SK-N-SH (cell line): ENCODE measurements around the gene INSYN2A. TPM values are rescaled to one million over a fixed set of nuclear protein-coding genes. Genes with fewer than 3 reads are reported as not detected.

Experiments used
- CTCF ChIA-PET: fragments of 300-600, 350-600 bp; formaldehyde crosslinking; extraction: SDS; loops from one replicate; lab custom pipeline; 2021; lab: Yijun Ruan, JAX
- POLR2A ChIA-PET: fragments of 350-600 bp; sonication (Branson Sonifier 250); formaldehyde crosslinking; extraction: SDS; loops from one replicate; lab custom pipeline; 2020; ENCODE audit warnings: antibody characterized with exemption, inconsistent platforms; lab: Yijun Ruan, JAX
- DNase-seq: peaks from one replicate; pipeline ENCODE4 v3.0.0; 2012
- H2AFZ ChIP-seq: fragments of 200-600 bp; sonication (generic); 2 replicates; pipeline ENCODE4 v1.8.1; 2016; ENCODE audit warnings: antibody characterized with exemption, mild to moderate bottlenecking, low read depth
- H3F3A ChIP-seq: fragments of 200-600 bp; sonication (generic); replicated peaks from 2 replicates; pipeline ENCODE3; 2016; ENCODE audit warnings: antibody characterized with exemption, mild to moderate bottlenecking; ENCODE audit not compliant: insufficient read depth
- H3K27ac ChIP-seq, 2 experiments: fragments of 200-500 bp in 1 of 2; fragments of 200-600 bp in 1 of 2; sonication (Bioruptor generic) in 1 of 2; sonication (generic), shearing (Covaris generic) in 1 of 2; 2 replicates each; pipeline versions ENCODE4 v1.5.1 to v1.6.1; 2014 to 2016; ENCODE audit warnings: low read depth in 2 of 2, inconsistent platforms in 1 of 2, low read length in 1 of 2, mild to moderate bottlenecking in 1 of 2, mixed read lengths in 1 of 2
- H3K27me3 ChIP-seq: fragments of 200-600 bp; sonication (generic), shearing (Covaris generic); 2 replicates; pipeline ENCODE4 v1.6.1; 2016; ENCODE audit warnings: mixed run types; ENCODE audit not compliant: insufficient read depth
- H3K36me3 ChIP-seq, 2 experiments: fragments of 200-500 bp in 1 of 2; fragments of 200-600 bp in 1 of 2; sonication (Bioruptor generic) in 1 of 2; sonication (generic) in 1 of 2; replicated peaks in 1 of 2; 2 replicates each; pipeline versions ENCODE3 to v1.5.1; 2014 to 2016; ENCODE audit warnings: low read length in 1 of 2, mild to moderate bottlenecking in 1 of 2; ENCODE audit not compliant: insufficient read depth in 2 of 2, control insufficient read depth in 1 of 2
- H3K4me1 ChIP-seq, 2 experiments: fragments of 200-500 bp in 1 of 2; fragments of 200-600 bp in 1 of 2; sonication (Bioruptor generic) in 1 of 2; sonication (generic), shearing (Covaris generic) in 1 of 2; 2 replicates each; pipeline versions ENCODE4 v1.5.1 to v1.6.1; 2014 to 2016; ENCODE audit warnings: low read depth in 1 of 2, low read length in 1 of 2, mixed run types in 1 of 2; ENCODE audit not compliant: insufficient read depth in 2 of 2, control insufficient read depth in 1 of 2
- H3K4me2 ChIP-seq: fragments of 200-600 bp; sonication (generic), shearing (Covaris generic); 2 replicates; pipeline ENCODE4 v1.6.1; 2017; ENCODE audit warnings: mixed run types
- H3K4me3 ChIP-seq, 2 experiments: fragments of 200-500 bp in 1 of 2; fragments of 200-600 bp in 1 of 2; sonication (Bioruptor generic) in 1 of 2; sonication (generic), shearing (Covaris generic) in 1 of 2; 2 replicates each; pipeline versions ENCODE4 v1.5.1 to v1.8.1; 2014 to 2016; ENCODE audit warnings: low read depth in 2 of 2, inconsistent platforms in 1 of 2, low read length in 1 of 2, mild to moderate bottlenecking in 1 of 2, mixed read lengths in 1 of 2, moderate library complexity in 1 of 2
- H3K79me2 ChIP-seq: fragments of 200-600 bp; sonication (generic); 2 replicates; pipeline ENCODE4 v1.8.1; 2017; ENCODE audit warnings: mild to moderate bottlenecking; ENCODE audit not compliant: insufficient read depth
- H3K9ac ChIP-seq: fragments of 200-600 bp; sonication (generic); 2 replicates; pipeline ENCODE4 v1.6.1; 2017; ENCODE audit warnings: mixed run types
- H3K9me2 ChIP-seq: fragments of 200-600 bp; sonication (generic); 2 replicates; pipeline ENCODE4 v1.6.1; 2017; ENCODE audit warnings: mixed run types
- H3K9me3 ChIP-seq: fragments of 200-600 bp; sonication (generic); 2 replicates; pipeline ENCODE4 v1.6.1; 2017; ENCODE audit warnings: mixed run types, mild to moderate bottlenecking, moderate library complexity
- H4K20me1 ChIP-seq: fragments of 200-600 bp; sonication (generic); 2 replicates; pipeline ENCODE4 v1.6.1; 2017; ENCODE audit warnings: mild to moderate bottlenecking, mixed run types; ENCODE audit not compliant: insufficient read depth
- CHD2 ChIP-seq: fragments of 150-350 bp; IDR thresholded peaks from 2 replicates; pipeline ENCODE4 v1.6.1; 2018; ENCODE audit warnings: low read length; ENCODE audit not compliant: partially characterized antibody
- EP300 ChIP-seq, 2 experiments: IDR thresholded peaks; 2 replicates each; pipeline versions ENCODE4 v1.4.0 to v1.6.1; 2012; ENCODE audit warnings: borderline replicate concordance in 1 of 2, low read depth in 1 of 2, low read length in 1 of 2
- FOXJ3 ChIP-seq: sonication (generic); formaldehyde crosslinking; IDR thresholded peaks from 2 replicates; pipeline ENCODE4 v1.5.1; 2020; ENCODE audit warnings: mild to moderate bottlenecking, missing genetic modification reagents
- FOXM1 ChIP-seq: IDR thresholded peaks from 2 replicates; pipeline ENCODE4 v1.4.0; 2012; ENCODE audit warnings: low read depth, mild to moderate bottlenecking
- GABPA ChIP-seq: IDR thresholded peaks from 2 replicates; pipeline ENCODE4 v1.4.0; 2012; ENCODE audit warnings: low read depth, mild to moderate bottlenecking
- MEF2A ChIP-seq: IDR thresholded peaks from 2 replicates; pipeline ENCODE4 v1.4.0; 2012; ENCODE audit warnings: low read depth, borderline replicate concordance
- NRF1 ChIP-seq: IDR thresholded peaks from 2 replicates; pipeline ENCODE4 v1.6.1; 2012; ENCODE audit warnings: low read depth, mild to moderate bottlenecking, low read length
- RAD21 ChIP-seq: IDR thresholded peaks from 2 replicates; pipeline ENCODE4 v1.6.1; 2012; ENCODE audit warnings: mild to moderate bottlenecking, low read length
- RFX5 ChIP-seq: IDR thresholded peaks from 2 replicates; pipeline ENCODE4 v1.6.1; 2012; ENCODE audit warnings: mild to moderate bottlenecking, improper control_type of control experiment, low read length
- RXRA ChIP-seq: IDR thresholded peaks from 2 replicates; pipeline ENCODE4 v1.4.0; 2012; ENCODE audit warnings: low read depth, mild to moderate bottlenecking, borderline replicate concordance
- SMC3 ChIP-seq: IDR thresholded peaks from 2 replicates; pipeline ENCODE4 v1.6.1; 2012; ENCODE audit warnings: low read depth, low read length, improper control_type of control experiment
- USF1 ChIP-seq: IDR thresholded peaks from 2 replicates; pipeline ENCODE4 v1.4.0; 2012; ENCODE audit warnings: low read depth, borderline replicate concordance
- YY1 ChIP-seq: IDR thresholded peaks from 2 replicates; pipeline ENCODE4 v1.4.0; 2012; ENCODE audit warnings: low read depth, mild to moderate bottlenecking
- WGBS: methylation state at CpG from one replicate; pipeline ENCODE4 v1.1.6; 2017; ENCODE audit warnings: low lambda C conversion rate; 5-methylcytosine and 5-hydroxymethylcytosine counted together
- polyA plus RNA-seq, 3 experiments: library from polyadenylated mRNA; depleted of rRNA; stranded (reverse); fragments of >200 nt; gene quantifications; 2 replicates each; pipeline ENCODE4 v1.2.3, GENCODE V29; 2012
- TF ChIP-seq, protein P1 (sequence below): IDR thresholded peaks from 2 replicates; pipeline ENCODE4 v1.4.0; 2012; ENCODE audit warnings: low read depth

INSYN2A gene
- polyA plus RNA-seq, 1 of the 3 experiments (the other 2 are of a cell fraction) = 0.28 TPM

DNA sequence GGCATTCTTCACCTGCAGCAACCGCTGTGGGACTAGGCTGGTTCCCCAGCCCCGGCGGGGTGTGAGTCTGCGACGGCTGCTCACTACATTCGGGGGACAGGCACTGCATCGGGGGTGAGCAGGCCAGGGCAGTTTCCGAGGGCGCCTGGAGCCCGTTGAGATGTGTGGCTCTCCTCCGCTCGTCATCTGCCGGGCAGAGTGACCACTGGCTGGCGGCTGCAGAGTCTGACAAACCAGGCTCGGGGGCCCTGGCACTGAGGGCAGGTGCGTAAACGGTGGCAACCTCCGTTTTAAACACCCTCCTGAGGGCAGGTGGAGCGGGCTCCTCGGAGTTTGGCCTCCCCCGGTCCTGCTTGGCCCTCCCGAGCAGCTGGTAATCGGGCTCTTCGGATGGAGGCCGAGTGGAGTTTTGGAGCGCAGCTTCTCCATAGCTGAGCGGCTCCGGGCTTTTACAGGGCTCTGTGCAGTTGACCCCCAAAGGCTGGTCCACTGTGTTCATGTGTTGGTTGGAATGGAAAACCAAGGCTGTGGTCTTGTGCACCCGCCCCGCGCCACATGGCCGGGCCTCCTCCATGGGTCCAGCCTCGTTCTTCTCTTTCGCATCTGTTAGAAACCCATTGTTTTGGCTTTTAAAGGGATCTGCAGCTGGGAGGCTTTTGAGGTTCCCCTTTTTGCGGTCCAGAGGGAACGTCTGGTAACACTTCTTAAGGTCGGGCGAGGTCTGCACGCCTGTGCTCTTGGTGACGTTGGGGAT lies 20.9 kb downstream of the INSYN2A start (continued):
- no peak for TF ChIP-seq MEF2A

- no peak overlapping the region for H3K4me2 ChIP-seq
- ChIA-PET CTCF (no interaction called here), POLR2A (no interaction called here)
Observed at GRCh38 chr10:127174866-127175265, 21.5 kb downstream of the INSYN2A start.

GRCh38 chr10:127168261-127168660 lies 28.1 kb downstream of the INSYN2A start:
- CTCF ChIA-PET = no interaction called here
- POLR2A ChIA-PET = no interaction called here
- TF ChIP-seq YY1 = no peak
- no peak for TF ChIP-seq GABPA
- no peak for TF ChIP-seq FOXJ3
- no peak for TF ChIP-seq MEF2A
- no peak for TF ChIP-seq RXRA
- TF ChIP-seq NRF1 = no peak

More at GRCh38 chr10:127174866-127175265, 21.5 kb downstream of the INSYN2A start:
- Histone ChIP-seq H2AFZ (no peak overlapping the region), H3F3A (no peaks in the 10 kb centered on the region), H3K36me3 (peaks cover 2% of the 10 kb centered on the region in 2 experiments), H4K20me1 (no peaks in the 10 kb centered on the region), H3K9ac (no peak overlapping the region), H3K27me3 (no peaks in the 10 kb centered on the region), H3K27ac (no peak overlapping the region), H3K9me2 (no peaks in the 10 kb centered on the region), H3K9me3 (no peaks in the 10 kb centered on the region), H3K4me3 (no peak overlapping the region), H3K79me2 (no peaks in the 10 kb centered on the region), H3K4me1 (no peaks in the 10 kb centered on the region)
- TF ChIP-seq FOXJ3 = no peak
- TF ChIP-seq FOXM1 = no peak
- TF ChIP-seq EP300 (IDR thresholded peaks at IDR 0.05; ENCODE audit: borderline replicate concordance in 1 of 2, low read depth in 1 of 2, low read length in 1 of 2) = no peak
- no peak for TF ChIP-seq CHD2
- no peak for TF ChIP-seq RAD21
- 93% methylated on average over 8 of the region's 8 CpGs for WGBS
- DNase-seq = no peak

DNA sequence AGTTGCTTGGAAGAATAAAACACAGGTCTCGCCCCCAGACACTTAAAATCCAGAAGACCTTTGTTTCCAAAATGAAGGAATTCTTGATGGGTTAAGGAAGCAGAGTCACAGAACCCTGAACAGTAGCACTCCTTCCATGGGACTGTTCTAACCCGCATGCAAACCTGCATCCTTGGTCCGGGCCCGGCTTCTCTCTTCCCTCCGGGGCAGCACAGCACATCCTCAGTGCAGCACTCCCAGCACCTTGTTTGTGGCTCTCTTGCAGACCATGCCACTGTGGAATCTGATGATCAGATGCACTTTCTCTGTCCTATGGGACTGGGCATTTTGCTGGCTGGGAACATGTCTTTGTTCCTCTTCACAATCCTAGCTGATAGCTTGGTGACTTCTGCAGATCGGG lies 33.5 kb downstream of the INSYN2A start:
- no peak overlapping the region for H2AFZ ChIP-seq
- no peak for DNase-seq
- H4K20me1 ChIP-seq = 0 out of 2 replicates have a peak, but pooled peaks cover 3% of the 10 kb centered on the region
- peaks cover 0 to 2% of the 10 kb centered on the region in 2 experiments for H3K36me3 ChIP-seq
- H3K27ac ChIP-seq = no peak overlapping the region
- no peaks in the 10 kb centered on the region for H3F3A ChIP-seq
- no peaks in the 10 kb centered on the region for H3K27me3 ChIP-seq
- no peak overlapping the region for H3K4me3 ChIP-seq
- H3K9ac ChIP-seq = no peak overlapping the region
- no peaks in the 10 kb centered on the region for H3K79me2 ChIP-seq
- H3K4me2 ChIP-seq = no peak overlapping the region
- CTCF ChIA-PET = interaction anchor here (1.3 kb wide), 1 partner anchor 34 kb away, joined by 3 read pairs; no protein-coding TSS in a partner anchor
- TF ChIP-seq RXRA (no peak), SMC3 (no peak), RFX5 (no peak), FOXJ3 (no peak), USF1 (no peak)
- TF ChIP-seq, protein P1, sequence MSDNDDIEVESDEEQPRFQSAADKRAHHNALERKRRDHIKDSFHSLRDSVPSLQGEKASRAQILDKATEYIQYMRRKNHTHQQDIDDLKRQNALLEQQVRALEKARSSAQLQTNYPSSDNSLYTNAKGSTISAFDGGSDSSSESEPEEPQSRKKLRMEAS = no peak
- TF ChIP-seq, all 33 proteins: peak for 0
- POLR2A ChIA-PET = no interaction called here
- 88% methylated on average over 6 of the region's 6 CpGs for WGBS
- Histone ChIP-seq H3K9me3 (no peaks in the 10 kb centered on the region), H3K9me2 (no peaks in the 10 kb centered on the region), H3K4me1 (peaks cover 0 to 10% of the 10 kb centered on the region in 2 experiments; a peak in 2 of 4 replicates)

More at GRCh38 chr10:127168261-127168660, 28.1 kb downstream of the INSYN2A start:
- Histone ChIP-seq H3K79me2 (no peaks in the 10 kb centered on the region), H3K4me2 (no peak overlapping the region), H3K9me2 (no peaks in the 10 kb centered on the region), H3K27ac (no peak overlapping the region), H3K27me3 (no peaks in the 10 kb centered on the region), H2AFZ (no peak overlapping the region), H3F3A (no peaks in the 10 kb centered on the region), H3K36me3 (peaks cover 0 to 2% of the 10 kb centered on the region in 2 experiments), H3K9me3 (no peaks in the 10 kb centered on the region), H4K20me1 (no peaks in the 10 kb centered on the region), H3K9ac (no peak overlapping the region), H3K4me3 (no peak overlapping the region), H3K4me1 (peaks cover 0 to 6% of the 10 kb centered on the region in 2 experiments; a peak in 1 of 4 replicates)
- no peak for DNase-seq
- 100% methylated on average over 3 of the region's 3 CpGs for WGBS
